CD4-positive, alpha-beta T cell treated with Interleukin-21 for 1 hour (primary cell): ENCODE measurements around the gene DDX5.

Experiments
- DNase-seq: peaks from one replicate; pipeline ENCODE4 v3.0.0-alpha.2; 2020

DDX5 gene

GRCh38 chr17:64506201-64506575 lies at the start of gene DDX5:
Gene DDX5, minus strand, starts transcription at chr17:64506289. Its CDS starts 170 bp downstream, at chr17:64506119.
- DNase-seq: peak; percentile 97

- no peak for DNase-seq
Measured at GRCh38 chr17:64555281-64555680, 49.2 kb upstream of the DDX5 start.

GRCh38 chr17:64554028-64554637 lies 48.0 kb upstream of the DDX5 start:
- DNase-seq: no peak

- DNase-seq: no peak
Measured at GRCh38 chr17:64551461-64551860, 45.4 kb upstream of the DDX5 start.

- no peak for DNase-seq
Measured at GRCh38 chr17:64547319-64547718, 41.2 kb upstream of the DDX5 start.

- no peak for DNase-seq
Measured at GRCh38 chr17:64546716-64547115, 40.6 kb upstream of the DDX5 start.

- DNase-seq: no peak
Measured at GRCh38 chr17:64544742-64545141, 38.7 kb upstream of the DDX5 start.

- DNase-seq: no peak
Measured at GRCh38 chr17:64540118-64540776, 34.2 kb upstream of the DDX5 start.

GRCh38 chr17:64538508-64539130 lies 32.5 kb upstream of the DDX5 start:
- DNase-seq: no peak

GRCh38 chr17:64537488-64537887 lies 31.4 kb upstream of the DDX5 start:
- DNase-seq: no peak

GRCh38 chr17:64536913-64537312 lies 30.8 kb upstream of the DDX5 start:
- DNase-seq: no peak

GRCh38 chr17:64535357-64535756 lies 29.3 kb upstream of the DDX5 start:
- DNase-seq: no peak

- peak; percentile 5 for DNase-seq
Measured at GRCh38 chr17:64534187-64534586, 28.1 kb upstream of the DDX5 start.

- no peak for DNase-seq
Measured at GRCh38 chr17:64533784-64534183, 27.7 kb upstream of the DDX5 start.

- DNase-seq: no peak
Measured at GRCh38 chr17:64532409-64532808, 26.3 kb upstream of the DDX5 start.

- no peak for DNase-seq
Measured at GRCh38 chr17:64531955-64532371, 25.9 kb upstream of the DDX5 start.

- no peak for DNase-seq
Measured at GRCh38 chr17:64529221-64529620, 23.1 kb upstream of the DDX5 start.

GRCh38 chr17:64527914-64528313 lies 21.8 kb upstream of the DDX5 start:
- no peak for DNase-seq

- no peak for DNase-seq
Measured at GRCh38 chr17:64520359-64520758, 14.3 kb upstream of the DDX5 start.

GRCh38 chr17:64519601-64520000 lies 13.5 kb upstream of the DDX5 start:
- DNase-seq: no peak

GRCh38 chr17:64515829-64516228 lies 9.7 kb upstream of the DDX5 start:
- DNase-seq: no peak

- DNase-seq: no peak
Measured at GRCh38 chr17:64515419-64515818, 9.3 kb upstream of the DDX5 start.

- no peak for DNase-seq
Measured at GRCh38 chr17:64509179-64509578, 3.1 kb upstream of the DDX5 start.

GRCh38 chr17:64508683-64509082 lies 2.6 kb upstream of the DDX5 start:
- DNase-seq: no peak

GRCh38 chr17:64507413-64507782 lies 1.3 kb upstream of the DDX5 start:
- peak; percentile 81 for DNase-seq
